ENCODE measurements around the gene PUSL1. TPM values are rescaled to one million over a fixed set of nuclear protein-coding genes. Genes with fewer than 3 reads are reported as not detected.

The PUSL1 gene
- total and polyA plus RNA-seq, 11 donors, result 6.8 to 17.7 (median 10.3) TPM

- peak overlapping the region in 10 of 12 donors; percentile 82 to 95 (median 90) for H3K4me3 ChIP-seq
- no peaks in the 10 kb centered on the region for H3K27me3 ChIP-seq
- TF ChIP-seq POLR2A (IDR thresholded peaks at IDR 0.05) (no peak), CTCF (IDR thresholded peaks at IDR 0.05) (peak in 2 of 12 donors; percentile 8)
- DNase-seq (no peak), ATAC-seq (no peak)
- no peaks in the 10 kb centered on the region for H3K9me3 ChIP-seq
- peak overlapping the region; percentile 46 to 87 (median 80) for H3K27ac ChIP-seq
- H3K4me1 ChIP-seq, result peaks cover 18 to 60% (median 45%) of the 10 kb centered on the region in 12 donors
- H3K36me3 ChIP-seq, result peaks cover 0 to 16% (median 9%) of the 10 kb centered on the region in 9 donors
- WGBS, 4 donors, result 24 to 43% (median 32%) methylated on average over 7 to 11 of the region's 11 CpGs
- intact Hi-C loops (cut with DNase I), result no loop called here
Measured at GRCh38 chr1:1306070-1306660, 2.2 kb upstream of the PUSL1 start.

GRCh38 chr1:1306661-1307260 is 1.6 kb upstream of the PUSL1 start:
- 19 to 41% (median 36%) methylated on average over 19 to 27 of the region's 27 CpGs for WGBS, 4 donors
- peaks cover 0 to 21% (median 15%) of the 10 kb centered on the region in 9 donors for H3K36me3 ChIP-seq
- intact Hi-C loops (cut with DNase I), result no loop called here
- TF ChIP-seq POLR2A (IDR thresholded peaks at IDR 0.05), result no peak
- no peak for TF ChIP-seq CTCF (IDR thresholded peaks at IDR 0.05)
- ATAC-seq, result no peak
- H3K9me3 ChIP-seq, result no peaks in the 10 kb centered on the region
- peak overlapping the region; percentile 69 to 95 (median 90) for H3K4me3 ChIP-seq
- peaks cover 18 to 60% (median 45%) of the 10 kb centered on the region in 12 donors for H3K4me1 ChIP-seq
- no peak for DNase-seq
- H3K27ac ChIP-seq, result peak overlapping the region in 10 of 12 donors; percentile 91 to 100 (median 96)
- H3K27me3 ChIP-seq, result no peaks in the 10 kb centered on the region

GRCh38 chr1:1307261-1307922 is 1.0 kb upstream of the PUSL1 start:
- no peaks in the 10 kb centered on the region for H3K27me3 ChIP-seq
- TF ChIP-seq POLR2A (IDR thresholded peaks at IDR 0.05) (peak in 1 of 2 donors; percentile 4), CTCF (IDR thresholded peaks at IDR 0.05) (no peak)
- peaks cover 18 to 60% (median 45%) of the 10 kb centered on the region in 12 donors for H3K4me1 ChIP-seq
- DNase-seq (peak; percentile 55 to 81 (median 72)), ATAC-seq (peak in 1 of 4 donors; percentile 1)
- peaks cover 0 to 28% (median 20%) of the 10 kb centered on the region in 9 donors for H3K36me3 ChIP-seq
- intact Hi-C loops (cut with DNase I), result no loop called here
- H3K9me3 ChIP-seq, result no peaks in the 10 kb centered on the region
- H3K4me3 ChIP-seq, result peak overlapping the region; percentile 69 to 95 (median 90)
- WGBS, 4 donors, result 0 to 2% (median 1%) methylated on average over 13 to 83 of the region's 83 CpGs
- H3K27ac ChIP-seq, result peak overlapping the region; percentile 89 to 100 (median 96)
